SK-N-SH (cell line): ENCODE data around the gene HTR3A. TPM values are rescaled to one million over a fixed set of nuclear protein-coding genes. Genes with fewer than 3 reads are reported as not detected.

Experiments
- CTCF ChIA-PET: fragments of 300-600, 350-600 bp; formaldehyde crosslinking; extraction: SDS; loops from one replicate; lab custom pipeline; 2021; lab: Yijun Ruan, JAX
- POLR2A ChIA-PET: fragments of 350-600 bp; sonication (Branson Sonifier 250); formaldehyde crosslinking; extraction: SDS; loops from one replicate; lab custom pipeline; 2020; ENCODE audit warnings: antibody characterized with exemption, inconsistent platforms; lab: Yijun Ruan, JAX
- DNase-seq: peaks from one replicate; pipeline ENCODE4 v3.0.0; 2012
- H2AFZ ChIP-seq: fragments of 200-600 bp; sonication (generic); 2 replicates; pipeline ENCODE4 v1.8.1; 2016; ENCODE audit warnings: antibody characterized with exemption, mild to moderate bottlenecking, low read depth
- H3F3A ChIP-seq: fragments of 200-600 bp; sonication (generic); replicated peaks from 2 replicates; pipeline ENCODE3; 2016; ENCODE audit warnings: antibody characterized with exemption, mild to moderate bottlenecking; ENCODE audit not compliant: insufficient read depth
- H3K27ac ChIP-seq, 2 experiments: fragments of 200-500 bp in 1 of 2; fragments of 200-600 bp in 1 of 2; sonication (Bioruptor generic) in 1 of 2; sonication (generic), shearing (Covaris generic) in 1 of 2; 2 replicates each; pipeline versions ENCODE4 v1.5.1 to v1.6.1; 2014 to 2016; ENCODE audit warnings: low read depth in 2 of 2, inconsistent platforms in 1 of 2, low read length in 1 of 2, mild to moderate bottlenecking in 1 of 2, mixed read lengths in 1 of 2
- H3K27me3 ChIP-seq: fragments of 200-600 bp; sonication (generic), shearing (Covaris generic); 2 replicates; pipeline ENCODE4 v1.6.1; 2016; ENCODE audit warnings: mixed run types; ENCODE audit not compliant: insufficient read depth
- H3K36me3 ChIP-seq, 2 experiments: fragments of 200-500 bp in 1 of 2; fragments of 200-600 bp in 1 of 2; sonication (Bioruptor generic) in 1 of 2; sonication (generic) in 1 of 2; replicated peaks in 1 of 2; 2 replicates each; pipeline versions ENCODE3 to v1.5.1; 2014 to 2016; ENCODE audit warnings: low read length in 1 of 2, mild to moderate bottlenecking in 1 of 2; ENCODE audit not compliant: insufficient read depth in 2 of 2, control insufficient read depth in 1 of 2
- H3K4me1 ChIP-seq, 2 experiments: fragments of 200-500 bp in 1 of 2; fragments of 200-600 bp in 1 of 2; sonication (Bioruptor generic) in 1 of 2; sonication (generic), shearing (Covaris generic) in 1 of 2; 2 replicates each; pipeline versions ENCODE4 v1.5.1 to v1.6.1; 2014 to 2016; ENCODE audit warnings: low read depth in 1 of 2, low read length in 1 of 2, mixed run types in 1 of 2; ENCODE audit not compliant: insufficient read depth in 2 of 2, control insufficient read depth in 1 of 2
- H3K4me2 ChIP-seq: fragments of 200-600 bp; sonication (generic), shearing (Covaris generic); 2 replicates; pipeline ENCODE4 v1.6.1; 2017; ENCODE audit warnings: mixed run types
- H3K4me3 ChIP-seq, 2 experiments: fragments of 200-500 bp in 1 of 2; fragments of 200-600 bp in 1 of 2; sonication (Bioruptor generic) in 1 of 2; sonication (generic), shearing (Covaris generic) in 1 of 2; 2 replicates each; pipeline versions ENCODE4 v1.5.1 to v1.8.1; 2014 to 2016; ENCODE audit warnings: low read depth in 2 of 2, inconsistent platforms in 1 of 2, low read length in 1 of 2, mild to moderate bottlenecking in 1 of 2, mixed read lengths in 1 of 2, moderate library complexity in 1 of 2
- H3K79me2 ChIP-seq: fragments of 200-600 bp; sonication (generic); 2 replicates; pipeline ENCODE4 v1.8.1; 2017; ENCODE audit warnings: mild to moderate bottlenecking; ENCODE audit not compliant: insufficient read depth
- H3K9ac ChIP-seq: fragments of 200-600 bp; sonication (generic); 2 replicates; pipeline ENCODE4 v1.6.1; 2017; ENCODE audit warnings: mixed run types
- H3K9me2 ChIP-seq: fragments of 200-600 bp; sonication (generic); 2 replicates; pipeline ENCODE4 v1.6.1; 2017; ENCODE audit warnings: mixed run types
- H3K9me3 ChIP-seq: fragments of 200-600 bp; sonication (generic); 2 replicates; pipeline ENCODE4 v1.6.1; 2017; ENCODE audit warnings: mixed run types, mild to moderate bottlenecking, moderate library complexity
- H4K20me1 ChIP-seq: fragments of 200-600 bp; sonication (generic); 2 replicates; pipeline ENCODE4 v1.6.1; 2017; ENCODE audit warnings: mild to moderate bottlenecking, mixed run types; ENCODE audit not compliant: insufficient read depth
- CHD2 ChIP-seq: fragments of 150-350 bp; IDR thresholded peaks from 2 replicates; pipeline ENCODE4 v1.6.1; 2018; ENCODE audit warnings: low read length; ENCODE audit not compliant: partially characterized antibody
- ELF1 ChIP-seq: IDR thresholded peaks from 2 replicates; pipeline ENCODE4 v1.4.0; 2012
- GABPA ChIP-seq: IDR thresholded peaks from 2 replicates; pipeline ENCODE4 v1.4.0; 2012; ENCODE audit warnings: low read depth, mild to moderate bottlenecking
- IRF3 ChIP-seq: fragments of 150-350 bp; IDR thresholded peaks from 2 replicates; pipeline ENCODE4 v1.6.1; 2016; ENCODE audit warnings: mild to moderate bottlenecking, low read depth, low read length
- JUND ChIP-seq: IDR thresholded peaks from 2 replicates; pipeline ENCODE4 v1.4.0; 2012
- MEF2A ChIP-seq: IDR thresholded peaks from 2 replicates; pipeline ENCODE4 v1.4.0; 2012; ENCODE audit warnings: low read depth, borderline replicate concordance
- NFIC ChIP-seq: IDR thresholded peaks from 2 replicates; pipeline ENCODE4 v1.4.0; 2012; ENCODE audit warnings: borderline replicate concordance
- NRF1 ChIP-seq: IDR thresholded peaks from 2 replicates; pipeline ENCODE4 v1.6.1; 2012; ENCODE audit warnings: low read depth, mild to moderate bottlenecking, low read length
- PBX3 ChIP-seq: IDR thresholded peaks from 2 replicates; pipeline ENCODE4; 2012
- RCOR1 ChIP-seq: fragments of 150-350 bp; IDR thresholded peaks from 2 replicates; pipeline ENCODE4 v1.6.1; 2017; ENCODE audit warnings: antibody characterized with exemption, low read length
- REST ChIP-seq: IDR thresholded peaks from 2 replicates; pipeline ENCODE4 v1.6.1; 2012; ENCODE audit warnings: mild to moderate bottlenecking, low read depth, low read length, moderate library complexity
- RFX5 ChIP-seq: IDR thresholded peaks from 2 replicates; pipeline ENCODE4 v1.6.1; 2012; ENCODE audit warnings: mild to moderate bottlenecking, improper control_type of control experiment, low read length
- RXRA ChIP-seq: IDR thresholded peaks from 2 replicates; pipeline ENCODE4 v1.4.0; 2012; ENCODE audit warnings: low read depth, mild to moderate bottlenecking, borderline replicate concordance
- SIN3A ChIP-seq: IDR thresholded peaks from 2 replicates; pipeline ENCODE4 v1.6.1; 2012; ENCODE audit warnings: low read depth, mild to moderate bottlenecking, low read length, moderate library complexity, borderline replicate concordance
- SMC3 ChIP-seq: IDR thresholded peaks from 2 replicates; pipeline ENCODE4 v1.6.1; 2012; ENCODE audit warnings: low read depth, low read length, improper control_type of control experiment
- TAF1 ChIP-seq: IDR thresholded peaks from 2 replicates; pipeline ENCODE4 v1.6.1; 2012; ENCODE audit warnings: low read depth, mild to moderate bottlenecking, low read length, moderate library complexity, borderline replicate concordance
- TCF12 ChIP-seq: IDR thresholded peaks from 2 replicates; pipeline ENCODE4 v1.4.0; 2012
- TEAD4 ChIP-seq: IDR thresholded peaks from 2 replicates; pipeline ENCODE4 v1.4.0; 2012; ENCODE audit warnings: mild to moderate bottlenecking, borderline replicate concordance; ENCODE audit not compliant: insufficient read depth
- WGBS: methylation state at CpG from one replicate; pipeline ENCODE4 v1.1.6; 2017; ENCODE audit warnings: low lambda C conversion rate; 5-methylcytosine and 5-hydroxymethylcytosine counted together
- polyA plus RNA-seq, 3 experiments: library from polyadenylated mRNA; depleted of rRNA; stranded (reverse); fragments of >200 nt; gene quantifications; 2 replicates each; pipeline ENCODE4 v1.2.3, GENCODE V29; 2012

The HTR3A gene
- polyA plus RNA-seq, 1 of the 3 experiments (the other 2 are of a cell fraction), result not detected

DNA sequence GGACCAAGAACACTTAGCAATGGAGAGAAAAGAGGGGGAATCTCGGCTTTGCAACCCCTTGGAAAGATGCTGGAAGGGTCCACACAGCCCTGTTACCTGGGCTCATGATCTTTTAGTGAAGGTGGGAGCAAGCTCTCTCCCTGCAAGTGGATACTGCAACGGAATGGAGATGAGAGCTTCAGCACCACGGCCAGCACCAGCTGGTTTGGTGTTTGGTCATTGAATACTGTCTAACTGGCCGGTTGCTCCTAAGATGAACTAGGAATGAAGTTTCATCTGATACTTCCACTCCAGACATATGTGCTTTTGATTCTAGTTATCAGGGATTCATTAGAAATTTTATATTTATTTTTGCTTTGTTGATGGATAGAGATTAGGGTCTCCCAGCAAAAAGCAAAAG lies 16.3 kb downstream of the HTR3A start:
- TF ChIP-seq MEF2A, result no peak
- peak; percentile 96 for TF ChIP-seq REST
- TF ChIP-seq IRF3, result no peak
- no peak for TF ChIP-seq RFX5
- no peak for TF ChIP-seq TCF12
- TF ChIP-seq RXRA, result no peak
- TF ChIP-seq TEAD4, result no peak
- ChIA-PET POLR2A (no interaction called here), CTCF (interaction anchor here (0.7 to 11.0 kb wide), 8 partner anchors 10 to 290 kb away, joined by 3 to 329 read pairs (median 31); partner anchors contain the start of gene HTR3A)
- Histone ChIP-seq H3K27me3 (no peaks in the 10 kb centered on the region), H2AFZ (no peak overlapping the region), H3K4me1 (peaks cover 0 to 16% of the 10 kb centered on the region in 2 experiments; a peak in 1 of 4 replicates), H3K9me2 (no peaks in the 10 kb centered on the region), H3K4me3 (no peak overlapping the region), H3K9ac (no peak overlapping the region), H3K4me2 (no peak overlapping the region), H3F3A (no peaks in the 10 kb centered on the region), H3K9me3 (no peaks in the 10 kb centered on the region), H3K79me2 (no peaks in the 10 kb centered on the region), H4K20me1 (no peaks in the 10 kb centered on the region), H3K27ac (no peak overlapping the region), H3K36me3 (no peaks in the 10 kb centered on the region)
- 39% methylated on average over 4 of the region's 4 CpGs for WGBS
- DNase-seq, result no peak

- H3K9me3 ChIP-seq, result no peaks in the 10 kb centered on the region
- no peak overlapping the region for H3K27ac ChIP-seq
- no peak overlapping the region for H2AFZ ChIP-seq
- H3K9ac ChIP-seq, result no peak overlapping the region
- H3K4me3 ChIP-seq, result no peak overlapping the region
- no peaks in the 10 kb centered on the region for H3K9me2 ChIP-seq
- no peaks in the 10 kb centered on the region for H3K79me2 ChIP-seq
- no peak overlapping the region for H3K4me2 ChIP-seq
- no peaks in the 10 kb centered on the region for H3F3A ChIP-seq
- CTCF ChIA-PET, result interaction anchor here (0.7 to 11.0 kb wide), 11 partner anchors 9 to 317 kb away, joined by 3 to 329 read pairs (median 6); partner anchors contain the start of gene HTR3A
- peak; percentile 73 for DNase-seq
- H3K4me1 ChIP-seq, result peaks cover 0 to 16% of the 10 kb centered on the region in 2 experiments; a peak in 1 of 4 replicates
- 7% methylated on average over 7 of the region's 7 CpGs for WGBS
- POLR2A ChIA-PET, result no interaction called here
- H3K27me3 ChIP-seq, result no peaks in the 10 kb centered on the region
- no peaks in the 10 kb centered on the region for H4K20me1 ChIP-seq
- H3K36me3 ChIP-seq, result no peaks in the 10 kb centered on the region
- TF ChIP-seq RXRA (no peak), RCOR1 (no peak), TAF1 (no peak), NFIC (no peak), MEF2A (no peak), REST (no peak), PBX3 (no peak), NRF1 (no peak), CHD2 (no peak), SIN3A (no peak), ELF1 (no peak), JUND (no peak), SMC3 (no peak), GABPA (no peak)
These were observed 17.0 kb downstream of the HTR3A start for GRCh38 chr11:113991718-113992458.
